ENCODE data around the gene DUSP21.

The DUSP21 gene

GRCh38 chrX:44843753-44844152 lies at the start of gene DUSP21:
Gene DUSP21, plus strand, starts transcription at chrX:44844021. Its CDS starts 112 bp downstream, at chrX:44844133.
- Mint-ChIP-seq H3K27ac (no peak within 1 kb of the TSS), H3K36me3 (ENCODE audit: low read depth) (peaks cover 5% of the 10 kb centered on the region), H3K9me3 (peaks cover 73% of the 10 kb centered on the region), H3K4me1 (no peaks in the 10 kb centered on the region), H3K27me3 (ENCODE audit: low read depth, poor library complexity) (no peaks in the 10 kb centered on the region), H3K4me3 (no peak within 1 kb of the TSS)
- TF ChIP-seq CTCF (IDR thresholded peaks at IDR 0.05): no peak
- DNase-seq: no peak

DNA sequence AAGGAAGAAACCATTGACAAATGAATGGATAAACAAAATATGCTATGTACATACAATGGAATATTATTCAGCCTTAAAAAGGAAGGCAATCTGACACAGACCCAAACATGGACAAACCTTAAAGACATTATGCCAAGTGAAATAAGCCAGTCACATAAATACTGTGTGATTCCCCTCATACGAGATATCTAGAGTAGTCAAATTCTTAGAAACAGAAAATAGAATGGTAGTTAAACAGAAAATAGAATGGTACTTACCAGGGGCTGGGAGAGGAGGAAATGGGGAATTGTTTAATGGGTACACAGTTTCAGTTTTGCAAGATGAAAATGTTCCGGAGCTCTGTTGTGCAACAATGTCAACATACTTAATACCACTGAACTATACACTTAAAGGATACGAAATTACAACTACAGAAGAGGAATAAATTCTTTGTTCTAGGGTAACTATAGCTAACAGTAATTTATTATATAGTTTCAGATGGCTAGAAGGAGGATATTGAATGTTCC lies 47.8 kb upstream of the DUSP21 start:
- Mint-ChIP-seq H3K27me3 (ENCODE audit: low read depth, poor library complexity) (no peaks in the 10 kb centered on the region), H3K9me3 (peaks cover 41% of the 10 kb centered on the region), H3K4me3 (no peak overlapping the region), H3K4me1 (no peaks in the 10 kb centered on the region), H3K36me3 (ENCODE audit: low read depth) (no peaks in the 10 kb centered on the region), H3K27ac (no peak overlapping the region)
- no peak for TF ChIP-seq CTCF (IDR thresholded peaks at IDR 0.05)
- DNase-seq: no peak

DNA sequence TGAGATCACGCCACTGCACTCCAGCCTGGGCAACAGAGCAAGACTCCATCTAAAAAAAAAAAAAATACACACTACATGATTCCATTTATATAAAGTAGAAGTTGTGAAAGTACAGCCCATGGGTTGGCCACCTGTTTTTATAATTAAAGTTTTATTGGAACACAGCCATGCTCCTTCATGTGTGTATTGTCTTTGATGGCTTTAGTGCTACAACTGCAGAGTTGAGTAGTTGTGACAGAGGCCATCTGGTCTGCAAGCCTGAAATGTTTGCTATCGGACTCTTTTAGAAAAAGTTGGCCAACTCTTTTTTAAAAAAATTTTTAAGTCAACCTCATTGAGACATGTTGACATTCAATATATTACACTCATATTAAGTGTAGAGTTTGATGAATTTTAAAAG lies 41.2 kb upstream of the DUSP21 start:
- H3K9me3 Mint-ChIP-seq: peaks cover 25% of the 10 kb centered on the region
- DNase-seq: no peak
- H3K4me3 Mint-ChIP-seq: no peak overlapping the region
- no peak overlapping the region for H3K27ac Mint-ChIP-seq
- TF ChIP-seq CTCF (IDR thresholded peaks at IDR 0.05): no peak
- peaks cover 3% of the 10 kb centered on the region for H3K27me3 Mint-ChIP-seq (ENCODE audit: low read depth, poor library complexity)
- no peaks in the 10 kb centered on the region for H3K36me3 Mint-ChIP-seq (ENCODE audit: low read depth)
- H3K4me1 Mint-ChIP-seq: no peaks in the 10 kb centered on the region

- DNase-seq: no peak
- H3K4me3 Mint-ChIP-seq: no peak overlapping the region
- H3K9me3 Mint-ChIP-seq: peaks cover 37% of the 10 kb centered on the region
- H3K27me3 Mint-ChIP-seq (ENCODE audit: low read depth, poor library complexity): peaks cover 2% of the 10 kb centered on the region
- no peak overlapping the region for H3K27ac Mint-ChIP-seq
- no peaks in the 10 kb centered on the region for H3K36me3 Mint-ChIP-seq (ENCODE audit: low read depth)
- no peaks in the 10 kb centered on the region for H3K4me1 Mint-ChIP-seq
- TF ChIP-seq CTCF (IDR thresholded peaks at IDR 0.05): no peak
Observed at GRCh38 chrX:44815681-44816080, 28.1 kb upstream of the DUSP21 start.

- Mint-ChIP-seq H3K27ac (no peak overlapping the region), H3K36me3 (ENCODE audit: low read depth) (no peaks in the 10 kb centered on the region), H3K4me3 (no peak overlapping the region), H3K4me1 (no peaks in the 10 kb centered on the region), H3K9me3 (peaks cover 37% of the 10 kb centered on the region), H3K27me3 (ENCODE audit: low read depth, poor library complexity) (peaks cover 2% of the 10 kb centered on the region)
- TF ChIP-seq CTCF (IDR thresholded peaks at IDR 0.05): no peak
- no peak for DNase-seq
Observed at GRCh38 chrX:44816367-44816766, 27.5 kb upstream of the DUSP21 start.

DNA sequence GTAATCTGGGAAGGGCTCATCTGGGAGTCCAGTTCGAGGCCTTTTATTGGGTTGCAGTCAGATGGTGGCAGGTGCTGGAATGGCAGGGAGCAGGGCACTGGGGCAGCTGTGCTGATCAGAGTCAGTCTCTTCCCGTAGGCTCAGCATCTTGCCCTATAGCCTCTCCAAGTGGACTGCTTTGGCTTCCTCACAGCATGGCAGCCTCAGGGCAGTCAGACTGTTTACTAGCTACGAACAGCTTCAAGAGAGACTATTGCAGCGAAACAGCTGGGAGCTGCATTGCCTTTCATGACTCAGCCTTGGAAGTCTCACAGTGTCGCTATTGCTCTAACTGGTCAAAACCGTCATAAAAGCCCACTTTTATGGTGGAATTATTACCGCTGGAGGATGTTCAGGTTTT lies 26.8 kb upstream of the DUSP21 start:
- H3K27me3 Mint-ChIP-seq (ENCODE audit: low read depth, poor library complexity): no peaks in the 10 kb centered on the region
- no peak for DNase-seq
- no peaks in the 10 kb centered on the region for H3K36me3 Mint-ChIP-seq (ENCODE audit: low read depth)
- no peak for TF ChIP-seq CTCF (IDR thresholded peaks at IDR 0.05)
- H3K4me3 Mint-ChIP-seq: no peak overlapping the region
- H3K27ac Mint-ChIP-seq: no peak overlapping the region
- H3K9me3 Mint-ChIP-seq: peaks cover 41% of the 10 kb centered on the region
- H3K4me1 Mint-ChIP-seq: no peaks in the 10 kb centered on the region

Measured in nephron progenitor cell (in vitro differentiated cells).